ENCODE data around the gene MICOS13. TPM values are rescaled to one million over a fixed set of nuclear protein-coding genes. Genes with fewer than 3 reads are reported as not detected.

MICOS13 gene
- total RNA-seq, 1 donor from 2014 or later, result 30.0 TPM

DNA sequence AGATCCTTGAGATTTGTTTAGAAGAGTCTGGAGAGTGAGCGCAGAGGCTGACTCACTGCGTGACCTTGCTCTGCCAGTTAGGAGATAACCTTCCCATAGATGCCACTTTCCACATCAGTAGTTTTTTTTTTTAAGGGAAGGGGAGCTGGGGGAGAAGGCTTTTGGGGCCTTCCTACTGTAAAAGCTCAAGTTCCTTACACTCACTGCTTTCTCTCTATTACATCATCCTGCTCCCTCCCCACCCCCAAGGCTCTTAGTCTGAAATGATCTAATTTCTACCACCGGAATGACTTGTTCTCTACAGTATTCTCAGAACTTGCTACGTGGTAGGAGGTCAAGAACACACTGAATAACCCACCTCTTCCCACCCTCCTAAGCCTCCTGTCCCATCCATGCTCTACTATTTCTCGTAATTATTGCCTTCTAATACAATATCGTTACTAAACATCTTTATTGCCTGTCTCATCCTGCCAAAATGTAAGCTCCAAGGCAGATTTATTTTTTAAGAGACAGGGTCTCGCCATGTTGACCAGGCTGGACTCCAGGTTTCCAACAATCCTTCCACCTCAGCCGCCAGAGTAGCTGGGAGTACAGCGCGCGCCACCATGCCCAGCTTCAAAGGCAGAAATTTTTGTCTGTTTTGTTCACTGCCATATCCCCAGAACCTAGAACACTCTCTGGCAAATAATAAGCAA is 38.4 kb upstream of the MICOS13 start:
- DNase-seq (ENCODE audit: low read depth) (peak; percentile 78), FAIRE-seq (no peak)
- peak overlapping the region; percentile 89 for H3K4me3 ChIP-seq (ENCODE audit: low read depth, low read length)
- H3K27me3 ChIP-seq (ENCODE audit: control insufficient read depth, insufficient read depth, low read length), result no peaks in the 10 kb centered on the region
- H3K36me3 ChIP-seq (ENCODE audit: control insufficient read depth, insufficient read depth, low read length), result peaks cover 7% of the 10 kb centered on the region
- TF ChIP-seq, protein P1, sequence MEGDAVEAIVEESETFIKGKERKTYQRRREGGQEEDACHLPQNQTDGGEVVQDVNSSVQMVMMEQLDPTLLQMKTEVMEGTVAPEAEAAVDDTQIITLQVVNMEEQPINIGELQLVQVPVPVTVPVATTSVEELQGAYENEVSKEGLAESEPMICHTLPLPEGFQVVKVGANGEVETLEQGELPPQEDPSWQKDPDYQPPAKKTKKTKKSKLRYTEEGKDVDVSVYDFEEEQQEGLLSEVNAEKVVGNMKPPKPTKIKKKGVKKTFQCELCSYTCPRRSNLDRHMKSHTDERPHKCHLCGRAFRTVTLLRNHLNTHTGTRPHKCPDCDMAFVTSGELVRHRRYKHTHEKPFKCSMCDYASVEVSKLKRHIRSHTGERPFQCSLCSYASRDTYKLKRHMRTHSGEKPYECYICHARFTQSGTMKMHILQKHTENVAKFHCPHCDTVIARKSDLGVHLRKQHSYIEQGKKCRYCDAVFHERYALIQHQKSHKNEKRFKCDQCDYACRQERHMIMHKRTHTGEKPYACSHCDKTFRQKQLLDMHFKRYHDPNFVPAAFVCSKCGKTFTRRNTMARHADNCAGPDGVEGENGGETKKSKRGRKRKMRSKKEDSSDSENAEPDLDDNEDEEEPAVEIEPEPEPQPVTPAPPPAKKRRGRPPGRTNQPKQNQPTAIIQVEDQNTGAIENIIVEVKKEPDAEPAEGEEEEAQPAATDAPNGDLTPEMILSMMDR (IDR thresholded peaks at IDR 0.05; ENCODE audit: insufficient read depth, low read length, severe bottlenecking), result no peak

DNA sequence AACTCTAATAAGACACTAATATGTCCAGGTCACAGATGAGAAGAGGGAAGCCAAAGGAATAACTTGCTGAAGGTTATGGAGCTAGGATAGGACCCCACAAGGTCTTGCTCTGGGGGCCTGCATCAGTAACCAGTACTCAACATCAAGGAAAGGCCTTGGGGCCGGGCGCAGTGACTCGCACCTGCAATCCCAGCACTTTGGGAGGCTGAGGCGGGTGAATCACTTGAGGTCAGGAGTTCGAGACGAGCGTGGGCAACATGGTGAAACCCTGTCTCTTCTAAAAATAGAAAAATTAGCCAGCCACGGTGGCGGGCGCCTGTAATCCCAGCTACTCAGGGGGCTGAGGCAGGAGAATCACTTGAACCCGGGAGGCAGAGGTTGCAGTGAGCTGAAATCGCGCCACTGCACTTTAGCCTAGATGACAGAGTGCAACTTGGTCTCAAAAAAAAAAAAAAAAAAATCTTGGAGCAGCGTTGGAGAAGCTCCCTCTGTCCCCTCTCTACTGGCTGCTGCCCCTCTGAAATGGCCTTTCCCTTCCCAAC is 37.8 kb upstream of the MICOS13 start:
- FAIRE-seq (no peak), DNase-seq (ENCODE audit: low read depth) (peak; percentile 35)
- H3K36me3 ChIP-seq (ENCODE audit: control insufficient read depth, insufficient read depth, low read length), result peaks cover 12% of the 10 kb centered on the region
- H3K27me3 ChIP-seq (ENCODE audit: control insufficient read depth, insufficient read depth, low read length), result no peaks in the 10 kb centered on the region
- TF ChIP-seq, protein P1 (IDR thresholded peaks at IDR 0.05; ENCODE audit: insufficient read depth, low read length, severe bottlenecking), result no peak
- peak overlapping the region; percentile 89 for H3K4me3 ChIP-seq (ENCODE audit: low read depth, low read length)

DNA sequence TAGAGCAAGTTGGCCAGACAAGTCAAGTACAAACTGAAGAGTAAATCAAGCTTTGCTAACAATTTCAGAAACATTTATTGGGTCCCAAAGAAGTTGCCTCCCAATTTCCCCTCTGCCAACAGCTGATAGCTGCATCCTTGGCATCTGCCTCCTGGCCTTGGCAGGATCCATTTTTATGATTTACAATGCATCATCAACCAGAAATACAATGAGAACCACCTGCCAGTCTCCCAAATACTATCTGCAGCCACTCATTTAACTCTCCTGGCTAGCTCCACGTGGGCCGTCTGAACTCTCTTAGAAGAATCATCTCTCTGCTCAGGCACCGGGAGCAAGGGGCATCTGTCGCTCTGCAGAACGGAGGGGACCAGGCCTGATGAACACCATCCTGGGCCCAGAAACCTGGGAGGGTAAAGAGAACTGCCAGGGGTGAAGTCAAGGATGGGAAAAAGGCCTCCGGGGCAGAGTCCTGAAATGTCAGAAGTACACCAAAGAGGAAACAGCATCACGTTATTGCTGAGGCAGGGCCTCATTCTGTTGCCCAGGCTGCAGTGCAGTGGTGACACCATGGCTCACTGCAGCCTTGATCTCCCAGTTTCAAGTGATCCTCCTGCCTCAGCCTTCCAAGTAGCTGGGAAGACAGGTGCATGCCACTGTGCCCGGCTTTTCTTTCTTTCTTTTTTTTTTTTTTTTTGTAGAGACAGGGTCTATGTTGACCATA is 37.1 kb upstream of the MICOS13 start:
- TF ChIP-seq, protein P1 (IDR thresholded peaks at IDR 0.05; ENCODE audit: insufficient read depth, low read length, severe bottlenecking), result no peak
- H3K4me3 ChIP-seq (ENCODE audit: low read depth, low read length), result no peak overlapping the region
- FAIRE-seq, result no peak
- no peaks in the 10 kb centered on the region for H3K27me3 ChIP-seq (ENCODE audit: control insufficient read depth, insufficient read depth, low read length)
- DNase-seq (ENCODE audit: low read depth), result no peak
- peaks cover 18% of the 10 kb centered on the region for H3K36me3 ChIP-seq (ENCODE audit: control insufficient read depth, insufficient read depth, low read length)

- no peaks in the 10 kb centered on the region for H3K27me3 ChIP-seq (ENCODE audit: control insufficient read depth, insufficient read depth, low read length)
- DNase-seq (ENCODE audit: low read depth), result no peak
- peaks cover 26% of the 10 kb centered on the region for H3K36me3 ChIP-seq (ENCODE audit: control insufficient read depth, insufficient read depth, low read length)
- TF ChIP-seq, protein P1 (IDR thresholded peaks at IDR 0.05; ENCODE audit: insufficient read depth, low read length, severe bottlenecking), result no peak
- H3K4me3 ChIP-seq (ENCODE audit: low read depth, low read length), result no peak overlapping the region
- FAIRE-seq, result no peak
These were observed 34.5 kb upstream of the MICOS13 start for GRCh38 chr19:5714816-5715215.

- FAIRE-seq (no peak), DNase-seq (ENCODE audit: low read depth) (no peak)
- TF ChIP-seq, protein P1 (IDR thresholded peaks at IDR 0.05; ENCODE audit: insufficient read depth, low read length, severe bottlenecking), result no peak
- H3K36me3 ChIP-seq (ENCODE audit: control insufficient read depth, insufficient read depth, low read length), result peaks cover 30% of the 10 kb centered on the region
- H3K4me3 ChIP-seq (ENCODE audit: low read depth, low read length), result no peak overlapping the region
- H3K27me3 ChIP-seq (ENCODE audit: control insufficient read depth, insufficient read depth, low read length), result no peaks in the 10 kb centered on the region
These were observed 32.9 kb upstream of the MICOS13 start for GRCh38 chr19:5713228-5713627.
